ENCODE data around the gene ECEL1. TPM values are rescaled to one million over a fixed set of nuclear protein-coding genes. Genes with fewer than 3 reads are reported as not detected.

The ECEL1 gene
- total RNA-seq, 2 experiments from 2014 or later = 0.10 TPM; not detected in 1

GRCh38 chr2:232521098-232521497 is 33.5 kb upstream of the ECEL1 start:
- DNase-seq = no peak
- H3K27me3 Mint-ChIP-seq = peaks cover 30% of the 10 kb centered on the region
- H3K36me3 Mint-ChIP-seq = no peaks in the 10 kb centered on the region
- H3K4me3 Mint-ChIP-seq = no peak overlapping the region
- intact Hi-C loops (cut with micrococcal nuclease) = loop anchor here (10.0 kb wide), 1 partner anchor 616 kb away; no protein-coding TSS in a partner anchor
- ChIA-PET POLR2A (no interaction called here), CTCF (interaction anchor here (0.7 to 2.6 kb wide), 5 partner anchors 10 to 76 kb away, joined by 3 to 19 read pairs (median 5); no protein-coding TSS in a partner anchor)
- H3K9me3 Mint-ChIP-seq = no peaks in the 10 kb centered on the region
- peaks cover 10% of the 10 kb centered on the region for H3K4me1 Mint-ChIP-seq (ENCODE audit: low read depth)
- H3K27ac Mint-ChIP-seq = no peak overlapping the region

GRCh38 chr2:232520489-232520888 is 32.9 kb upstream of the ECEL1 start:
- DNase-seq = no peak
- Mint-ChIP-seq H3K4me3 (no peak overlapping the region), H3K4me1 (ENCODE audit: low read depth) (peaks cover 10% of the 10 kb centered on the region), H3K36me3 (no peaks in the 10 kb centered on the region), H3K27ac (no peak overlapping the region), H3K27me3 (peaks cover 30% of the 10 kb centered on the region), H3K9me3 (no peaks in the 10 kb centered on the region)
- CTCF ChIA-PET = interaction anchor here (0.7 to 2.6 kb wide), 5 partner anchors 11 to 76 kb away, joined by 3 to 19 read pairs (median 5); no protein-coding TSS in a partner anchor
- intact Hi-C loops (cut with micrococcal nuclease) = loop anchor here (10.0 kb wide), 1 partner anchor 616 kb away; no protein-coding TSS in a partner anchor
- POLR2A ChIA-PET = no interaction called here

- Mint-ChIP-seq H3K4me3 (no peak within 1 kb of the TSS), H3K36me3 (no peaks in the 10 kb centered on the region), H3K27me3 (peaks cover 29% of the 10 kb centered on the region), H3K4me1 (ENCODE audit: low read depth) (peaks cover 10% of the 10 kb centered on the region), H3K27ac (no peak within 1 kb of the TSS), H3K9me3 (no peaks in the 10 kb centered on the region)
- intact Hi-C loops (cut with micrococcal nuclease) = loop anchor here (10.0 kb wide), 1 partner anchor 615 kb away; no protein-coding TSS in a partner anchor
- ChIA-PET CTCF (interaction anchor here (1.8 kb wide), 2 partner anchors 12 to 75 kb away, joined by 5 to 6 read pairs; no protein-coding TSS in a partner anchor), POLR2A (no interaction called here)
- DNase-seq = no peak
These were observed 32.2 kb upstream of the ECEL1 start, which contains the start of gene PRSS56 for GRCh38 chr2:232519581-232520438. Gene PRSS56, plus strand, starts transcription at chr2:232520388. Its CDS starts 211 bp downstream, at chr2:232520599.

GRCh38 chr2:232518844-232519243 is 31.2 kb upstream of the ECEL1 start:
- H3K4me1 Mint-ChIP-seq (ENCODE audit: low read depth) = peaks cover 4% of the 10 kb centered on the region
- CTCF ChIA-PET = no interaction called here
- H3K36me3 Mint-ChIP-seq = no peaks in the 10 kb centered on the region
- H3K9me3 Mint-ChIP-seq = no peaks in the 10 kb centered on the region
- intact Hi-C loops (cut with micrococcal nuclease) = no loop called here
- H3K27ac Mint-ChIP-seq = no peak overlapping the region
- peaks cover 22% of the 10 kb centered on the region for H3K27me3 Mint-ChIP-seq
- POLR2A ChIA-PET = no interaction called here
- no peak for DNase-seq
- no peak overlapping the region for H3K4me3 Mint-ChIP-seq

- Mint-ChIP-seq H3K9me3 (no peaks in the 10 kb centered on the region), H3K4me1 (ENCODE audit: low read depth) (peaks cover 2% of the 10 kb centered on the region), H3K36me3 (no peaks in the 10 kb centered on the region), H3K4me3 (no peak overlapping the region), H3K27me3 (peaks cover 15% of the 10 kb centered on the region), H3K27ac (no peak overlapping the region)
- ChIA-PET CTCF (no interaction called here), POLR2A (interaction anchor here (0.6 kb wide), 1 partner anchor 172 kb away, joined by 3 read pairs; no protein-coding TSS in a partner anchor)
- DNase-seq = no peak
- intact Hi-C loops (cut with micrococcal nuclease) = no loop called here
These were observed 28.9 kb upstream of the ECEL1 start for GRCh38 chr2:232516551-232516950.

- no peak overlapping the region for H3K27ac Mint-ChIP-seq
- H3K4me1 Mint-ChIP-seq (ENCODE audit: low read depth) = no peaks in the 10 kb centered on the region
- no peak for DNase-seq
- no peaks in the 10 kb centered on the region for H3K36me3 Mint-ChIP-seq
- no peaks in the 10 kb centered on the region for H3K9me3 Mint-ChIP-seq
- CTCF ChIA-PET = no interaction called here
- no peak overlapping the region for H3K4me3 Mint-ChIP-seq
- intact Hi-C loops (cut with micrococcal nuclease) = no loop called here
- H3K27me3 Mint-ChIP-seq = peaks cover 11% of the 10 kb centered on the region
- POLR2A ChIA-PET = no interaction called here
These were observed 28.0 kb upstream of the ECEL1 start for GRCh38 chr2:232515639-232516038.

- peaks cover 5% of the 10 kb centered on the region for H3K27me3 Mint-ChIP-seq
- no peak overlapping the region for H3K4me3 Mint-ChIP-seq
- H3K27ac Mint-ChIP-seq = no peak overlapping the region
- DNase-seq = no peak
- ChIA-PET CTCF (interaction anchor here (1.8 kb wide), 1 partner anchor 9 kb away, joined by 5 read pairs; no protein-coding TSS in a partner anchor), POLR2A (no interaction called here)
- intact Hi-C loops (cut with micrococcal nuclease) = no loop called here
- H3K9me3 Mint-ChIP-seq = no peaks in the 10 kb centered on the region
- H3K4me1 Mint-ChIP-seq (ENCODE audit: low read depth) = no peaks in the 10 kb centered on the region
- no peaks in the 10 kb centered on the region for H3K36me3 Mint-ChIP-seq
These were observed 25.7 kb upstream of the ECEL1 start for GRCh38 chr2:232513353-232513752.

- POLR2A ChIA-PET = no interaction called here
- H3K4me3 Mint-ChIP-seq = no peak overlapping the region
- no peaks in the 10 kb centered on the region for H3K4me1 Mint-ChIP-seq (ENCODE audit: low read depth)
These were observed 25.0 kb upstream of the ECEL1 start for GRCh38 chr2:232512602-232513001.

GRCh38 chr2:232511336-232511890 is 23.8 kb upstream of the ECEL1 start:
- POLR2A ChIA-PET = no interaction called here
- Mint-ChIP-seq H3K27me3 (peaks cover 5% of the 10 kb centered on the region), H3K27ac (no peak overlapping the region), H3K9me3 (no peaks in the 10 kb centered on the region), H3K36me3 (no peaks in the 10 kb centered on the region), H3K4me1 (ENCODE audit: low read depth) (no peaks in the 10 kb centered on the region), H3K4me3 (no peak overlapping the region)
- intact Hi-C loops (cut with micrococcal nuclease) = no loop called here
- no peak for DNase-seq
- CTCF ChIA-PET = interaction anchor here (1.8 kb wide), 1 partner anchor 11 kb away, joined by 5 read pairs; no protein-coding TSS in a partner anchor

More at GRCh38 chr2:232512602-232513001, 25.0 kb upstream of the ECEL1 start:
- H3K27me3 Mint-ChIP-seq = peaks cover 5% of the 10 kb centered on the region
- CTCF ChIA-PET = interaction anchor here (1.8 kb wide), 1 partner anchor 10 kb away, joined by 5 read pairs; no protein-coding TSS in a partner anchor
- no peak overlapping the region for H3K27ac Mint-ChIP-seq
- H3K36me3 Mint-ChIP-seq = no peaks in the 10 kb centered on the region
- no peaks in the 10 kb centered on the region for H3K9me3 Mint-ChIP-seq
- intact Hi-C loops (cut with micrococcal nuclease) = no loop called here
- no peak for DNase-seq

GRCh38 chr2:232508251-232508650 is 20.6 kb upstream of the ECEL1 start:
- H3K4me3 Mint-ChIP-seq = no peak overlapping the region
- no peaks in the 10 kb centered on the region for H3K9me3 Mint-ChIP-seq
- intact Hi-C loops (cut with micrococcal nuclease) = no loop called here
- peaks cover 18% of the 10 kb centered on the region for H3K27me3 Mint-ChIP-seq
- H3K27ac Mint-ChIP-seq = no peak overlapping the region
- no peak for DNase-seq
- ChIA-PET CTCF (interaction anchor here (0.7 kb wide), 1 partner anchor 64 kb away, joined by 3 read pairs; no protein-coding TSS in a partner anchor), POLR2A (no interaction called here)
- H3K4me1 Mint-ChIP-seq (ENCODE audit: low read depth) = peaks cover 3% of the 10 kb centered on the region
- no peaks in the 10 kb centered on the region for H3K36me3 Mint-ChIP-seq

- CTCF ChIA-PET = interaction anchor here (0.9 kb wide), 1 partner anchor 14 kb away, joined by 3 read pairs; no protein-coding TSS in a partner anchor
- no peak for DNase-seq
- no peak overlapping the region for H3K27ac Mint-ChIP-seq
- H3K36me3 Mint-ChIP-seq = no peaks in the 10 kb centered on the region
- no peaks in the 10 kb centered on the region for H3K9me3 Mint-ChIP-seq
- peaks cover 23% of the 10 kb centered on the region for H3K27me3 Mint-ChIP-seq
- H3K4me1 Mint-ChIP-seq (ENCODE audit: low read depth) = peaks cover 7% of the 10 kb centered on the region
- intact Hi-C loops (cut with micrococcal nuclease) = no loop called here
- POLR2A ChIA-PET = no interaction called here
- H3K4me3 Mint-ChIP-seq = no peak overlapping the region
These were observed 19.1 kb upstream of the ECEL1 start for GRCh38 chr2:232506709-232507108.

- H3K9me3 Mint-ChIP-seq = no peaks in the 10 kb centered on the region
- CTCF ChIA-PET = interaction anchor here (0.6 kb wide), 1 partner anchor 483 kb away, joined by 3 read pairs; no protein-coding TSS in a partner anchor
These were observed 18.2 kb upstream of the ECEL1 start for GRCh38 chr2:232505856-232506255.

More at GRCh38 chr2:232505856-232506255, 18.2 kb upstream of the ECEL1 start:
- H3K4me3 Mint-ChIP-seq = no peak overlapping the region
- DNase-seq = no peak
- H3K27ac Mint-ChIP-seq = no peak overlapping the region
- POLR2A ChIA-PET = no interaction called here
- H3K4me1 Mint-ChIP-seq (ENCODE audit: low read depth) = peaks cover 7% of the 10 kb centered on the region
- H3K27me3 Mint-ChIP-seq = peaks cover 26% of the 10 kb centered on the region
- intact Hi-C loops (cut with micrococcal nuclease) = no loop called here
- H3K36me3 Mint-ChIP-seq = no peaks in the 10 kb centered on the region

Data from activated CD4-positive, alpha-beta memory T cell treated with anti-CD3 and anti-CD28 coated beads for 36 hours (primary cell).